A549 (cell line): Measurements from ENCODE around the gene MOSMO. TPM values are rescaled to one million over a fixed set of nuclear protein-coding genes. Genes with fewer than 3 reads are reported as not detected.

Source experiments
- ATAC-seq, 2 experiments: fragments of 200-7000 bp in 1 of 2; fragments of >200 bp in 1 of 2; cut with Nextera tagmentation in 1 of 2; cut with Tn5 transposase in 1 of 2; 3 replicates each; pipeline versions ENCODE4 v1.8.0 to v1.9.1; 2018 to 2020; ENCODE audit warnings: mild to moderate bottlenecking in 1 of 2, moderate library complexity in 1 of 2
- CTCF ChIA-PET: fragments of 300-600 bp; sonication (Branson Sonifier 250); formaldehyde crosslinking; extraction: SDS; loops from one replicate; lab custom pipeline; 2021; ENCODE audit warnings: antibody characterized with exemption, inconsistent platforms; lab: Yijun Ruan, JAX
- POLR2A ChIA-PET: fragments of 350-600 bp; formaldehyde crosslinking; extraction: SDS; loops from one replicate; lab custom pipeline; 2021; ENCODE audit warnings: antibody characterized with exemption, inconsistent platforms; lab: Yijun Ruan, JAX
- DNase-seq, 2 experiments: peaks; one replicate each; pipeline versions ENCODE4 v3.0.0 to v3.0.0-alpha.2; 2011 to 2016; ENCODE audit warnings: low read depth in 1 of 2, low spot score in 1 of 2
- FAIRE-seq: peaks from 2 replicates; lab custom pipeline; 2011; peaks lifted over from hg19 to GRCh38; lab: Jason Lieb, UNC
- H3K27ac ChIP-seq, 2 experiments: fragments of >200 bp; sonication (Bioruptor Twin); formaldehyde crosslinking; 3 replicates each; pipeline ENCODE4 v1.5.1; 2016 to 2017
- H3K4me1 ChIP-seq: fragments of >200 bp; sonication (Bioruptor Twin); formaldehyde crosslinking; 3 replicates; pipeline ENCODE4 v1.6.1; 2016
- H3K4me2 ChIP-seq: fragments of >200 bp; sonication (Bioruptor Twin); formaldehyde crosslinking; 3 replicates; pipeline ENCODE4 v1.6.1; 2016
- H3K4me3 ChIP-seq: fragments of >200 bp; sonication (Bioruptor Twin); formaldehyde crosslinking; 3 replicates; pipeline ENCODE4 v1.5.1; 2016
- H3K9me3 ChIP-seq: fragments of >200 bp; sonication (Bioruptor Twin); formaldehyde crosslinking; 3 replicates; pipeline ENCODE4 v1.6.1; 2016
- CBX8 ChIP-seq: fragments of 200-600 bp; sonication (generic); IDR thresholded peaks from 2 replicates; pipeline ENCODE4 v1.6.1; 2016
- CEBPB ChIP-seq, 2 experiments: fragments of >200 bp in 1 of 2; sonication (Bioruptor Twin) in 1 of 2; formaldehyde crosslinking in 1 of 2; IDR thresholded peaks; 2 replicates each; pipeline ENCODE4 v1.6.1; 2012 to 2016
- CHD2 ChIP-seq: fragments of 150-350 bp; IDR thresholded peaks from 2 replicates; pipeline ENCODE4 v1.6.1; 2014; ENCODE audit warnings: low read length; ENCODE audit not compliant: partially characterized antibody
- CTCF ChIP-seq: fragments of >200 bp; sonication (Bioruptor Twin); formaldehyde crosslinking; IDR thresholded peaks from 3 replicates; pipeline ENCODE4 v1.5.1; 2016
- ESRRA ChIP-seq: fragments of 150-350 bp; IDR thresholded peaks from 2 replicates; pipeline ENCODE4 v1.6.1; 2014; ENCODE audit warnings: mild to moderate bottlenecking, low read length, borderline replicate concordance
- FOSL2 ChIP-seq, 2 experiments: fragments of 450-650 bp in 1 of 2; fragments of >200 bp in 1 of 2; sonication (Bioruptor Twin) in 1 of 2; formaldehyde crosslinking; IDR thresholded peaks; 2 replicates each; pipeline versions ENCODE4 v1.5.0 to v1.6.1; 2016 to 2020; ENCODE audit warnings: mild to moderate bottlenecking in 1 of 2, moderate library complexity in 1 of 2
- HEYL ChIP-seq: fragments of 250-450 bp; sonication (Bioruptor Pico); IDR thresholded peaks from 2 replicates; pipeline ENCODE4 v1.8.0; 2021; ENCODE audit warnings: mild to moderate bottlenecking, moderate library complexity
- HOXB13 ChIP-seq: fragments of 250-450 bp; sonication (Bioruptor Pico); IDR thresholded peaks from 2 replicates; pipeline ENCODE4 v1.5.0; 2020; ENCODE audit warnings: low read depth, mild to moderate bottlenecking, moderate library complexity
- HOXB5 ChIP-seq: fragments of 250-450 bp; sonication (Bioruptor Pico); IDR thresholded peaks from 2 replicates; pipeline ENCODE4 v1.5.0; 2020; ENCODE audit warnings: mild to moderate bottlenecking, moderate library complexity
- KDM1A ChIP-seq: fragments of 200-600 bp; sonication (generic); IDR thresholded peaks from 2 replicates; pipeline ENCODE4 v1.6.1; 2016; ENCODE audit warnings: low read depth, mild to moderate bottlenecking
- KDM5A ChIP-seq: fragments of 200-600 bp; sonication (generic); IDR thresholded peaks from 2 replicates; pipeline ENCODE4 v1.6.1; 2016; ENCODE audit warnings: antibody characterized with exemption, mild to moderate bottlenecking
- MAZ ChIP-seq: fragments of 150-350 bp; IDR thresholded peaks from 2 replicates; pipeline ENCODE4 v1.6.1; 2014; ENCODE audit warnings: antibody characterized with exemption, low read depth, low read length, borderline replicate concordance
- NFE2L2 ChIP-seq: fragments of 150-350 bp; conservative IDR thresholded peaks from 2 replicates; pipeline ENCODE4 v1.6.1; 2014; ENCODE audit warnings: low read length
- NPAS2 ChIP-seq: fragments of 250-450 bp; sonication (Bioruptor Pico); IDR thresholded peaks from 2 replicates; pipeline ENCODE4 v1.8.0; 2022; ENCODE audit warnings: mild to moderate bottlenecking, moderate library complexity, borderline replicate concordance
- RAD21 ChIP-seq, 2 experiments: fragments of >200 bp in 1 of 2; sonication (Bioruptor Twin) in 1 of 2; formaldehyde crosslinking in 1 of 2; IDR thresholded peaks in 1 of 2; conservative IDR thresholded peaks in 1 of 2; 2 replicates in 1 of 2; 3 replicates in 1 of 2; pipeline ENCODE4 v1.6.1; 2012 to 2018; ENCODE audit warnings: inconsistent platforms in 1 of 2
- RARB ChIP-seq: fragments of 250-450 bp; sonication (Bioruptor Pico); IDR thresholded peaks from 2 replicates; pipeline ENCODE4 v1.8.0; 2021; ENCODE audit warnings: mild to moderate bottlenecking, moderate library complexity
- RCOR1 ChIP-seq: fragments of 150-350 bp; IDR thresholded peaks from 2 replicates; pipeline ENCODE4 v1.6.1; 2014; ENCODE audit warnings: antibody characterized with exemption, low read length, low read depth
- RFX5 ChIP-seq: fragments of 450-650 bp; IDR thresholded peaks from 2 replicates; pipeline ENCODE4 v1.7.1; 2014; ENCODE audit warnings: antibody characterized with exemption, mild to moderate bottlenecking, moderate library complexity
- SMC3 ChIP-seq: fragments of >200 bp; sonication (Bioruptor Twin); formaldehyde crosslinking; IDR thresholded peaks from 3 replicates; pipeline ENCODE4 v1.6.1; 2018; ENCODE audit warnings: inconsistent platforms
- SREBF2 ChIP-seq: fragments of 450-650 bp; IDR thresholded peaks from 2 replicates; pipeline ENCODE4 v1.6.1; 2014; ENCODE audit warnings: mild to moderate bottlenecking, moderate library complexity
- ZFP36 ChIP-seq: fragments of 450-650 bp; IDR thresholded peaks from 2 replicates; pipeline ENCODE4 v1.6.1; 2014; ENCODE audit warnings: borderline replicate concordance; ENCODE audit not compliant: partially characterized antibody
- WGBS: methylation state at CpG from one replicate; pipeline ENCODE4 v1.1.6; 2017; ENCODE audit errors: missing lambda C conversion rate; 5-methylcytosine and 5-hydroxymethylcytosine counted together
- polyA plus RNA-seq, 4 experiments: library from polyadenylated mRNA; depleted of rRNA in 3 of 4; stranded (reverse); fragments of >200 nt; fragmentation: RNase III in 1 of 4; extraction: RNeasy Plus Mini Kit Qiagen cat#74134 plus additional on column Dnase treatment in 1 of 4; gene quantifications; 2 replicates in 3 of 4; 3 replicates in 1 of 4; pipeline ENCODE4 v1.2.3, GENCODE V29; 2011 to 2017
- TF ChIP-seq, protein P1 (sequence below): IDR thresholded peaks from 2 replicates; pipeline ENCODE4 v1.6.1; 2012
- TF ChIP-seq, protein P2 (sequence below): IDR thresholded peaks from 2 replicates; pipeline ENCODE4 v1.6.1; 2012

Gene MOSMO
- polyA plus RNA-seq, 2 of the 4 experiments (the other 2 are of a cell fraction), result 9.7 to 14.4 TPM

GRCh38 chr16:22013486-22013885 lies 5.6 kb downstream of the MOSMO start:
- H3K4me1 ChIP-seq, result peaks cover 15% of the 10 kb centered on the region; the same call in 1 of the 3 replicates
- TF ChIP-seq FOSL2 (IDR thresholded peaks at IDR 0.05) (no peak), FOSL2 (CRISPR knock-in tag; IDR thresholded peaks at IDR 0.05) (no peak), CHD2 (no peak), ZFP36 (no peak), HOXB5 (CRISPR knock-in tag) (no peak), SMC3 (no peak), CEBPB (IDR thresholded peaks at IDR 0.05) (no peak), HOXB13 (no peak), HEYL (CRISPR knock-in tag) (no peak)
- TF ChIP-seq, protein P1, sequence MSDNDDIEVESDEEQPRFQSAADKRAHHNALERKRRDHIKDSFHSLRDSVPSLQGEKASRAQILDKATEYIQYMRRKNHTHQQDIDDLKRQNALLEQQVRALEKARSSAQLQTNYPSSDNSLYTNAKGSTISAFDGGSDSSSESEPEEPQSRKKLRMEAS, result no peak
- TF ChIP-seq, all 56 proteins: peak for 0
- Histone ChIP-seq H3K27ac (no peak overlapping the region), H3K4me3 (no peak overlapping the region), H3K4me2 (no peak overlapping the region), H3K9me3 (no peaks in the 10 kb centered on the region)
- 90% methylated on average over 4 of the region's 4 CpGs for WGBS
- ChIA-PET POLR2A (no interaction called here), CTCF (interaction anchor here (0.6 to 2.9 kb wide), 4 partner anchors 13 to 175 kb away, joined by 4 to 13 read pairs (median 6); no protein-coding TSS in a partner anchor)
- no peak for ATAC-seq
- no peak for DNase-seq
- no peak for FAIRE-seq

GRCh38 chr16:22014271-22014873 lies 6.5 kb downstream of the MOSMO start:
- ChIA-PET CTCF (interaction anchor here (1.4 to 2.9 kb wide), 4 partner anchors 63 to 174 kb away, joined by 4 to 13 read pairs (median 10); no protein-coding TSS in a partner anchor), POLR2A (no interaction called here)
- Histone ChIP-seq H3K4me1 (peaks cover 12% of the 10 kb centered on the region; the same call in 1 of the 3 replicates), H3K9me3 (no peaks in the 10 kb centered on the region), H3K4me2 (no peak overlapping the region), H3K27ac (no peak overlapping the region), H3K4me3 (no peak overlapping the region)
- ATAC-seq, result no peak
- WGBS, result 78% methylated on average over 2 of the region's 2 CpGs
- no peak for DNase-seq
- no peak for FAIRE-seq
- TF ChIP-seq KDM5A, result no peak
- TF ChIP-seq SREBF2, result no peak
- no peak for TF ChIP-seq MAZ
- TF ChIP-seq NPAS2, result no peak
- no peak for TF ChIP-seq KDM1A
- no peak for TF ChIP-seq ESRRA
- TF ChIP-seq CBX8, result no peak
- TF ChIP-seq RARB (CRISPR knock-in tag), result no peak
- TF ChIP-seq RFX5, result no peak
- TF ChIP-seq NFE2L2, result no peak
- TF ChIP-seq RCOR1, result no peak
- TF ChIP-seq RAD21 (conservative IDR thresholded peaks at IDR 0.05 in 1 of 2, IDR thresholded peaks at IDR 0.05 in 1 of 2), result no peak
- TF ChIP-seq, protein P2, sequence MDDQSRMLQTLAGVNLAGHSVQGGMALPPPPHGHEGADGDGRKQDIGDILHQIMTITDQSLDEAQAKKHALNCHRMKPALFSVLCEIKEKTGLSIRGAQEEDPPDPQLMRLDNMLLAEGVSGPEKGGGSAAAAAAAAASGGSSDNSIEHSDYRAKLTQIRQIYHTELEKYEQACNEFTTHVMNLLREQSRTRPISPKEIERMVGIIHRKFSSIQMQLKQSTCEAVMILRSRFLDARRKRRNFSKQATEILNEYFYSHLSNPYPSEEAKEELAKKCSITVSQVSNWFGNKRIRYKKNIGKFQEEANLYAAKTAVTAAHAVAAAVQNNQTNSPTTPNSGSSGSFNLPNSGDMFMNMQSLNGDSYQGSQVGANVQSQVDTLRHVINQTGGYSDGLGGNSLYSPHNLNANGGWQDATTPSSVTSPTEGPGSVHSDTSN, result no peak
- TF ChIP-seq CTCF, result no peak
